Caco-2 (cell line): ENCODE measurements around the gene STUB1. TPM values are rescaled to one million over a fixed set of nuclear protein-coding genes. Genes with fewer than 3 reads are reported as not detected.

Source experiments
- BruUV-seq: library from RNA; stranded (reverse); fragments of 400-500 nt; replicated peaks from 2 replicates; lab custom pipeline; 2021; lab: Mats Ljungman, UMichigan
- CTCF ChIA-PET: fragments of 300-600 bp; sonication (Branson Sonifier 250); formaldehyde crosslinking; loops from one replicate; lab custom pipeline; 2022; ENCODE audit warnings: antibody characterized with exemption; lab: Charles Lee
- POLR2A ChIA-PET: fragments of 300-600 bp; sonication (Branson Sonifier 250); formaldehyde crosslinking; loops from one replicate; lab custom pipeline; 2022; ENCODE audit warnings: antibody characterized with exemption; lab: Charles Lee
- DNase-seq, 2 experiments: peaks; one replicate each; pipeline versions ENCODE4 v3.0.0 to v3.0.0-alpha.2; 2020 to 2022
- H3K27me3 ChIP-seq: replicated peaks from 2 replicates; pipeline ENCODE4 v1.6.0; 2011; ENCODE audit warnings: low read length; ENCODE audit not compliant: control insufficient read depth, insufficient read depth
- H3K36me3 ChIP-seq: 2 replicates; pipeline ENCODE4 v1.5.1; 2011; ENCODE audit warnings: low read length; ENCODE audit not compliant: control insufficient read depth, insufficient read depth
- H3K4me1 ChIP-seq: fragments of 250-450 bp; sonication (Bioruptor Pico); 2 replicates; pipeline ENCODE4 v1.5.1; 2020; ENCODE audit warnings: mild to moderate bottlenecking
- H3K4me3 ChIP-seq: 2 replicates; pipeline ENCODE4 v1.5.1; 2011; ENCODE audit warnings: low read depth, mild to moderate bottlenecking, control low read depth, low read length
- H3K9me3 ChIP-seq: fragments of 250-450 bp; sonication (Bioruptor Pico); 2 replicates; pipeline ENCODE4 v1.5.1; 2020; ENCODE audit warnings: mild to moderate bottlenecking, moderate library complexity
- H3K27ac Mint-ChIP-seq: one replicate; pipeline ENCODE4 v1.8.0; 2022; ENCODE audit warnings: mixed read lengths; ENCODE audit not compliant: unreplicated experiment
- H3K27me3 Mint-ChIP-seq: one replicate; pipeline ENCODE4 v1.8.0; 2022; ENCODE audit warnings: mixed read lengths; ENCODE audit not compliant: insufficient read depth, unreplicated experiment
- H3K36me3 Mint-ChIP-seq: one replicate; pipeline ENCODE4 v1.8.0; 2022; ENCODE audit warnings: mild to moderate bottlenecking, mixed read lengths; ENCODE audit not compliant: insufficient read depth, unreplicated experiment
- H3K4me1 Mint-ChIP-seq: one replicate; pipeline ENCODE4 v1.8.0; 2022; ENCODE audit warnings: low read depth, mixed read lengths; ENCODE audit not compliant: unreplicated experiment
- H3K4me3 Mint-ChIP-seq: one replicate; pipeline ENCODE4 v1.8.0; 2022; ENCODE audit warnings: mild to moderate bottlenecking, moderate library complexity, mixed read lengths; ENCODE audit not compliant: unreplicated experiment
- H3K9me3 Mint-ChIP-seq: one replicate; pipeline ENCODE4 v1.8.0; 2022; ENCODE audit warnings: mixed read lengths; ENCODE audit not compliant: unreplicated experiment
- intact Hi-C: fragments of 100-400 bp; cut with micrococcal nuclease; formaldehyde crosslinking; loops from one replicate; pipeline ENCODE4 v1.10.0; 2022; ENCODE audit not compliant: unreplicated experiment
- total RNA-seq: library from RNA; stranded (reverse); gene quantifications from 2 replicates; pipeline ENCODE4 v1.2.3, GENCODE V29; 2022
- TF ChIP-seq, protein P1 (sequence below), 2 experiments: fragments of 200-600 bp in 1 of 2; IDR thresholded peaks; 1 replicate in 1 of 2; 2 replicates in 1 of 2; pipeline versions ENCODE4 v1.5.1 to v1.8.0; 2011 to 2022; ENCODE audit warnings: antibody characterized with exemption in 1 of 2, control low read depth in 1 of 2, inconsistent platforms in 1 of 2, low read depth in 1 of 2, low read length in 1 of 2, mild to moderate bottlenecking in 1 of 2, moderate library complexity in 1 of 2; ENCODE audit not compliant: insufficient read depth in 1 of 2, severe bottlenecking in 1 of 2, unreplicated experiment in 1 of 2

The STUB1 gene
- total RNA-seq, 1 experiment from 2014 or later = 77.8 TPM

DNA sequence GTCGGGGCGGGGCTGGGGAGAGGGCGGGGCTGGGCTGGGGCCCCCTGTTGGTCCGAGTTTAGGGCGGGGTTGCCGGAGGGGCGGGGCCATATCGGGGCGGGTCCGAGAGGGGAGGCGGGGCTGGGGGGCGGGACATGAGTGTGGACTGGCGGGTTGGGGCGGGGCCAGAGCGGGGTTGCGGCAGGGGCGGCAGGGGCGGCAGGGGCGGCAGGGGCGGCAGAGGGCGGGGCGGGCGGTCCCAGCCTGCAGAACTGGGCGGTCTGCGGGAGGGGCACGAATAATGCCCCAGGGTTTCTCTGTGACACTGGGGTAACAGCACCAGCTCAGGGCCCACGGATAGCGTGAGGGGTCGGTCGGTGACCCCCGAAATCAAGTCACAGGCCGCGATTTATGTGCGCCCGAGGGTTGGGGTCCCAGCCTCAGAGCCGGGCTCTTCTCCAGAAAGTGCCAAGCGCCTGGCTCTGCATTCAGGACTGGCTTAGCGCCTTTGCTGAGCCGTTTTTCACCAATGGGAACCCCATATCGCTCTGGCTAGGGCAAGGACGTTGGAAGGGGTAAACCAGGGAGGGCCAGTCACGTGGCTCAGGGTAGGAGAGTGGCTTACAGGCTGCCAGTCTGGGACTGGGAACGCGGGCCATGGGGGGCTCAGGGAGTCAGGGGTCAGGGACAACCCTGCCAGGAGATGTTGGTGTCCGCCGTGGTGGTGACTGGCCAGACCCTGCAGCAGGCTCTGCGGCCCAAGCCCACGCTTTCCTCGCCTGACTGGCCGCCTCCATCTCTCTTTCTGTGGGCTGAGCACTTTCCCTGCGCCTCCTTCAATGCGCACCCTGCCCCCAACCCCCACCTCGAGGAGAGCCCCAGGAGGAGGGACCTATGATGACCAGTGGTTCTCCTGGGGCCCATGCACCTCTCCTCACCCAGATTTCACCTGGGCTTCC lies 42.9 kb upstream of the STUB1 start:
- POLR2A ChIA-PET = no interaction called here
- H3K4me3 Mint-ChIP-seq = peak overlapping the region; percentile 93
- Histone ChIP-seq H3K27me3 (no peaks in the 10 kb centered on the region), H3K4me3 (peak overlapping the region; percentile 73), H3K36me3 (no peaks in the 10 kb centered on the region), H3K9me3 (no peaks in the 10 kb centered on the region), H3K4me1 (peaks cover 10% of the 10 kb centered on the region)
- intact Hi-C loops = loop anchor here (2.0 kb wide), 1 partner anchor 49 kb away; no protein-coding TSS in a partner anchor
- no TSS peak for BruUV-seq
- CTCF ChIA-PET = interaction anchor here (0.9 to 1.3 kb wide), 2 partner anchors 47 to 110 kb away, joined by 4 to 5 read pairs; partner anchors contain the start of gene CAPN15
- H3K27me3 Mint-ChIP-seq = no peaks in the 10 kb centered on the region
- peak; percentile 84 to 90 for DNase-seq
- H3K4me1 Mint-ChIP-seq = no peaks in the 10 kb centered on the region
- no peaks in the 10 kb centered on the region for H3K9me3 Mint-ChIP-seq
- TF ChIP-seq, protein P1, sequence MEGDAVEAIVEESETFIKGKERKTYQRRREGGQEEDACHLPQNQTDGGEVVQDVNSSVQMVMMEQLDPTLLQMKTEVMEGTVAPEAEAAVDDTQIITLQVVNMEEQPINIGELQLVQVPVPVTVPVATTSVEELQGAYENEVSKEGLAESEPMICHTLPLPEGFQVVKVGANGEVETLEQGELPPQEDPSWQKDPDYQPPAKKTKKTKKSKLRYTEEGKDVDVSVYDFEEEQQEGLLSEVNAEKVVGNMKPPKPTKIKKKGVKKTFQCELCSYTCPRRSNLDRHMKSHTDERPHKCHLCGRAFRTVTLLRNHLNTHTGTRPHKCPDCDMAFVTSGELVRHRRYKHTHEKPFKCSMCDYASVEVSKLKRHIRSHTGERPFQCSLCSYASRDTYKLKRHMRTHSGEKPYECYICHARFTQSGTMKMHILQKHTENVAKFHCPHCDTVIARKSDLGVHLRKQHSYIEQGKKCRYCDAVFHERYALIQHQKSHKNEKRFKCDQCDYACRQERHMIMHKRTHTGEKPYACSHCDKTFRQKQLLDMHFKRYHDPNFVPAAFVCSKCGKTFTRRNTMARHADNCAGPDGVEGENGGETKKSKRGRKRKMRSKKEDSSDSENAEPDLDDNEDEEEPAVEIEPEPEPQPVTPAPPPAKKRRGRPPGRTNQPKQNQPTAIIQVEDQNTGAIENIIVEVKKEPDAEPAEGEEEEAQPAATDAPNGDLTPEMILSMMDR (IDR thresholded peaks at IDR 0.05; ENCODE audit: insufficient read depth in 1 of 2, low read depth in 1 of 2, low read length in 1 of 2, severe bottlenecking in 1 of 2, unreplicated experiment in 1 of 2) = no peak
- peak overlapping the region; percentile 98 for H3K27ac Mint-ChIP-seq
- peaks cover 14% of the 10 kb centered on the region for H3K36me3 Mint-ChIP-seq

DNA sequence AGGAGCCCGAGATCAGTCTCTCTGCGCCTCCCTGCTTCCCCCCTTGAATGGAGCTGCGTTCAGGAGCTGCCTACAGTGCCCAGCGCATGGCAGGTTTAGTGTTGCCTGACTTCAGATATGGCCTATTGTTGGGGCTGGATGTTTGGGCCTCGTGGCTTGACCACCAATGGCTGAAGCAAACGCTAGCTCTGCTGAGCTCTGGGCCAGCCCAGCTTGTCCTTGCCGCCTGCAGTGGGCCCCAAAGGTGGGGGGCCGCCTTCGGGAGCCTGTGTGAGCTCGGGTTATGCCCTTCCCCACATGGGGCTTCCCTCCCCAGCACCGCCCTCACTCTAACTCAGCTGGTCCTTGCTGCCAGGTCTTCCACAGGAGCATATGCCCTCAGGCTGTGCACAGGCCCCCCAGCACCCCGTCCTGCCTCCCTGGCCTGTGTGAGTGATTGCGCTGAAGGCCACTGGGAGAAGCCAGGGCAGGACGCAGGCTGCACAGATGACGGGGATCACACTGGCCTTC lies 42.1 kb upstream of the STUB1 start:
- peak overlapping the region; percentile 93 for H3K4me3 Mint-ChIP-seq
- H3K9me3 Mint-ChIP-seq = no peaks in the 10 kb centered on the region
- ChIA-PET CTCF (no interaction called here), POLR2A (no interaction called here)
- H3K36me3 Mint-ChIP-seq = peaks cover 14% of the 10 kb centered on the region
- H3K27me3 ChIP-seq = no peaks in the 10 kb centered on the region
- H3K27ac Mint-ChIP-seq = no peak overlapping the region
- no peaks in the 10 kb centered on the region for H3K36me3 ChIP-seq
- H3K4me3 ChIP-seq = no peak overlapping the region
- no peak for DNase-seq
- no peaks in the 10 kb centered on the region for H3K9me3 ChIP-seq
- no TSS peak for BruUV-seq
- TF ChIP-seq, protein P1 (IDR thresholded peaks at IDR 0.05; ENCODE audit: insufficient read depth in 1 of 2, low read depth in 1 of 2, low read length in 1 of 2, severe bottlenecking in 1 of 2, unreplicated experiment in 1 of 2) = no peak
- no peaks in the 10 kb centered on the region for H3K4me1 Mint-ChIP-seq
- intact Hi-C loops = no loop called here
- H3K4me1 ChIP-seq = peaks cover 14% of the 10 kb centered on the region
- H3K27me3 Mint-ChIP-seq = no peaks in the 10 kb centered on the region

DNA sequence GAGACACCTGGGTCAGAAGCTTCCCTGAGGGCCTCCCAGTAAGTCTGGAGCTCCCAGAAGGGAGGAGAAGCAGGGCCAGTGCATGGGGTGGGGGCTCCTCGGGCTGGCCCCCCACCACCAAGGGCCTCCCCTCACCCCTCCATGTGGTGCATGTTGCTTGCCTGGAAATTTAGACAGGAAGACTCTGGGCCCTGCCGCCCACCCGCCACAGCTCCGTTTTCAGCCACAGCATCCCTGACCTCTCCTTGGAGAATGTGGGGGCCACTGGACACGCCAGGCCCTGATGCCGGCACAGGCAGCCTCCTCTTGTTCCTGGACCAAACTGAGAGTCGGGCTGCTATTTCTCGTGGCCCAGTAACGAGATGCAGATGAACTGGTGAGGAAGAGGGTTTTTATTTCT lies 41.4 kb upstream of the STUB1 start:
- Mint-ChIP-seq H3K27ac (no peak overlapping the region), H3K4me3 (no peak overlapping the region), H3K27me3 (no peaks in the 10 kb centered on the region), H3K4me1 (no peaks in the 10 kb centered on the region), H3K36me3 (peaks cover 14% of the 10 kb centered on the region), H3K9me3 (no peaks in the 10 kb centered on the region)
- CTCF ChIA-PET = no interaction called here
- DNase-seq = no peak
- POLR2A ChIA-PET = no interaction called here
- H3K9me3 ChIP-seq = no peaks in the 10 kb centered on the region
- no peaks in the 10 kb centered on the region for H3K27me3 ChIP-seq
- H3K4me1 ChIP-seq = peaks cover 15% of the 10 kb centered on the region
- H3K36me3 ChIP-seq = no peaks in the 10 kb centered on the region
- TF ChIP-seq, protein P1 (IDR thresholded peaks at IDR 0.05; ENCODE audit: insufficient read depth in 1 of 2, low read depth in 1 of 2, low read length in 1 of 2, severe bottlenecking in 1 of 2, unreplicated experiment in 1 of 2) = no peak
- intact Hi-C loops = no loop called here
- no TSS peak for BruUV-seq
- H3K4me3 ChIP-seq = no peak overlapping the region
